WTC11 (cell line): ENCODE results near the gene NLGN1.

ENCODE experiments used
- CREB1 ChIP-seq: sonication (generic); formaldehyde crosslinking; IDR thresholded peaks from 2 replicates; pipeline ENCODE4 v1.8.0; 2023; ENCODE audit warnings: mild to moderate bottlenecking, missing genetic modification reagents
- CTCF ChIP-seq: fragments of 200-600 bp; IDR thresholded peaks from 2 replicates; pipeline ENCODE4 v1.8.0; 2022; ENCODE audit warnings: antibody characterized with exemption
- E2F5 ChIP-seq: sonication (generic); formaldehyde crosslinking; IDR thresholded peaks from 2 replicates; pipeline ENCODE4 v1.8.1; 2022; ENCODE audit warnings: mild to moderate bottlenecking, moderate library complexity, missing genetic modification reagents
- ESRRA ChIP-seq: sonication (generic); formaldehyde crosslinking; IDR thresholded peaks from 2 replicates; pipeline ENCODE4 v1.8.1; 2022; ENCODE audit warnings: mild to moderate bottlenecking, missing genetic modification reagents, borderline replicate concordance
- GABPB1 ChIP-seq: sonication (generic); formaldehyde crosslinking; IDR thresholded peaks from 2 replicates; pipeline ENCODE4 v1.8.1; 2023; ENCODE audit warnings: mild to moderate bottlenecking, missing genetic modification reagents
- JUN ChIP-seq: sonication (generic); formaldehyde crosslinking; IDR thresholded peaks from 2 replicates; pipeline ENCODE4 v1.8.0; 2023; ENCODE audit warnings: mild to moderate bottlenecking, missing genetic modification reagents
- MAX ChIP-seq: sonication (generic); formaldehyde crosslinking; IDR thresholded peaks from 2 replicates; pipeline ENCODE4 v1.8.0; 2022; ENCODE audit warnings: mild to moderate bottlenecking, missing genetic modification reagents
- STAT6 ChIP-seq: sonication (generic); formaldehyde crosslinking; conservative IDR thresholded peaks from 2 replicates; pipeline ENCODE4 v1.8.1; 2023; ENCODE audit warnings: mild to moderate bottlenecking, low read depth, missing genetic modification reagents, moderate library complexity
- TEAD4 ChIP-seq: sonication (generic); formaldehyde crosslinking; IDR thresholded peaks from 2 replicates; pipeline ENCODE4 v1.8.0; 2022; ENCODE audit warnings: mild to moderate bottlenecking, missing genetic modification reagents
- TP53 ChIP-seq: sonication (generic); formaldehyde crosslinking; IDR thresholded peaks from 2 replicates; pipeline ENCODE4 v1.8.1; 2023; ENCODE audit warnings: mild to moderate bottlenecking, missing genetic modification reagents
- ZBTB43 ChIP-seq: sonication (generic); formaldehyde crosslinking; IDR thresholded peaks from 2 replicates; pipeline ENCODE4 v1.8.1; 2023; ENCODE audit warnings: mild to moderate bottlenecking, missing genetic modification reagents
- ZMAT4 ChIP-seq: fragments of 250-450 bp; sonication (Bioruptor Pico); IDR thresholded peaks from 2 replicates; pipeline ENCODE4 v1.9.0; 2021; ENCODE audit warnings: mild to moderate bottlenecking
- ZNF263 ChIP-seq: sonication (generic); formaldehyde crosslinking; IDR thresholded peaks from 2 replicates; pipeline ENCODE4 v1.8.1; 2022; ENCODE audit warnings: low read depth, mild to moderate bottlenecking, moderate library complexity, missing genetic modification reagents

- TF ChIP-seq GABPB1 (CRISPR knock-in tag) (no peak), CTCF (no peak), MAX (CRISPR knock-in tag) (no peak), JUN (CRISPR knock-in tag) (no peak), ZMAT4 (CRISPR knock-in tag) (no peak), TP53 (no peak), E2F5 (CRISPR knock-in tag) (no peak), TEAD4 (no peak), STAT6 (CRISPR knock-in tag) (no peak), CREB1 (CRISPR knock-in tag) (no peak), ESRRA (CRISPR knock-in tag) (no peak), ZBTB43 (no peak), ZNF263 (CRISPR knock-in tag) (no peak)
Measured at GRCh38 chr3:173789530-173790162, 392.1 kb downstream of the NLGN1 start.
